ENCODE data around the gene ZNF333.

GRCh38 chr19:14655726-14656125 is 34.1 kb upstream of the ZNF333 start:
- TF ChIP-seq, protein P1, sequence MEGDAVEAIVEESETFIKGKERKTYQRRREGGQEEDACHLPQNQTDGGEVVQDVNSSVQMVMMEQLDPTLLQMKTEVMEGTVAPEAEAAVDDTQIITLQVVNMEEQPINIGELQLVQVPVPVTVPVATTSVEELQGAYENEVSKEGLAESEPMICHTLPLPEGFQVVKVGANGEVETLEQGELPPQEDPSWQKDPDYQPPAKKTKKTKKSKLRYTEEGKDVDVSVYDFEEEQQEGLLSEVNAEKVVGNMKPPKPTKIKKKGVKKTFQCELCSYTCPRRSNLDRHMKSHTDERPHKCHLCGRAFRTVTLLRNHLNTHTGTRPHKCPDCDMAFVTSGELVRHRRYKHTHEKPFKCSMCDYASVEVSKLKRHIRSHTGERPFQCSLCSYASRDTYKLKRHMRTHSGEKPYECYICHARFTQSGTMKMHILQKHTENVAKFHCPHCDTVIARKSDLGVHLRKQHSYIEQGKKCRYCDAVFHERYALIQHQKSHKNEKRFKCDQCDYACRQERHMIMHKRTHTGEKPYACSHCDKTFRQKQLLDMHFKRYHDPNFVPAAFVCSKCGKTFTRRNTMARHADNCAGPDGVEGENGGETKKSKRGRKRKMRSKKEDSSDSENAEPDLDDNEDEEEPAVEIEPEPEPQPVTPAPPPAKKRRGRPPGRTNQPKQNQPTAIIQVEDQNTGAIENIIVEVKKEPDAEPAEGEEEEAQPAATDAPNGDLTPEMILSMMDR (conservative IDR thresholded peaks at IDR 0.05): no peak
- TF ChIP-seq ZFX (IDR thresholded peaks at IDR 0.05): no peak
